H9 (cell line): Measurements from ENCODE around the gene COMP. TPM values are rescaled to one million over a fixed set of nuclear protein-coding genes. Genes with fewer than 3 reads are reported as not detected.

Experiments
- DNase-seq: peaks from one replicate; pipeline ENCODE4 v3.0.0-alpha.2; 2017
- H2AFZ ChIP-seq: one replicate; pipeline ENCODE4 v1.6.1; 2013; ENCODE audit warnings: mild to moderate bottlenecking, low read length, control low read depth, moderate library complexity
- H2AK5ac ChIP-seq: 2 replicates; pipeline ENCODE4 v1.6.1; 2013; ENCODE audit warnings: low read length, control low read depth, mixed read lengths; ENCODE audit not compliant: insufficient read length
- H2BK120ac ChIP-seq: one replicate; pipeline ENCODE4 v1.6.1; 2013; ENCODE audit warnings: low read depth, mild to moderate bottlenecking, low read length, control low read depth, inconsistent platforms; ENCODE audit not compliant: poor library complexity, severe bottlenecking
- H2BK12ac ChIP-seq: 2 replicates; pipeline ENCODE4 v1.6.1; 2013; ENCODE audit warnings: low read length, control low read depth, mixed read lengths, low read depth; ENCODE audit not compliant: insufficient read length
- H2BK15ac ChIP-seq: 2 replicates; pipeline ENCODE4 v1.6.1; 2013; ENCODE audit warnings: low read depth, low read length, control low read depth
- H2BK20ac ChIP-seq: one replicate; pipeline ENCODE4 v1.6.1; 2013; ENCODE audit warnings: low read depth, mild to moderate bottlenecking, low read length, control low read depth, inconsistent platforms; ENCODE audit not compliant: poor library complexity, severe bottlenecking
- H2BK5ac ChIP-seq: 2 replicates; pipeline ENCODE4 v1.6.1; 2013; ENCODE audit warnings: low read length, control low read depth, mixed read lengths; ENCODE audit not compliant: insufficient read length
- H3K14ac ChIP-seq: 2 replicates; pipeline ENCODE4 v1.6.1; 2013; ENCODE audit warnings: low read length, control low read depth; ENCODE audit not compliant: insufficient read depth
- H3K18ac ChIP-seq: 2 replicates; pipeline ENCODE4 v1.6.1; 2013; ENCODE audit warnings: low read depth, mild to moderate bottlenecking, mixed read lengths, low read length, control low read depth; ENCODE audit not compliant: insufficient read length
- H3K23ac ChIP-seq: 2 replicates; pipeline ENCODE4 v1.6.1; 2013; ENCODE audit warnings: low read length, control low read depth, mixed read lengths, low read depth; ENCODE audit not compliant: insufficient read length
- H3K23me2 ChIP-seq: 2 replicates; pipeline ENCODE4 v1.6.1; 2013; ENCODE audit warnings: low read depth, mild to moderate bottlenecking, mixed read lengths, low read length, control low read depth; ENCODE audit not compliant: insufficient read length, poor library complexity, severe bottlenecking
- H3K27ac ChIP-seq: 2 replicates; pipeline ENCODE4 v1.5.1; 2013; ENCODE audit warnings: low read length, control low read depth, mixed read lengths, low read depth; ENCODE audit not compliant: insufficient read length
- H3K27me3 ChIP-seq: 2 replicates; pipeline ENCODE4 v1.6.1; 2013; ENCODE audit warnings: low read length, control low read depth, inconsistent platforms; ENCODE audit not compliant: insufficient read depth
- H3K4ac ChIP-seq: 2 replicates; pipeline ENCODE4 v1.6.1; 2013; ENCODE audit warnings: low read depth, mild to moderate bottlenecking, control low read depth, inconsistent platforms, low read length, moderate library complexity
- H3K4me1 ChIP-seq: 2 replicates; pipeline ENCODE4 v1.6.1; 2013; ENCODE audit warnings: low read length, control low read depth, inconsistent platforms; ENCODE audit not compliant: insufficient read depth
- H3K4me2 ChIP-seq: 2 replicates; pipeline ENCODE4 v1.6.1; 2013; ENCODE audit warnings: low read length, control low read depth, mixed read lengths; ENCODE audit not compliant: insufficient read length, insufficient read depth
- H3K56ac ChIP-seq: 2 replicates; pipeline ENCODE4 v1.6.1; 2013; ENCODE audit warnings: low read depth, mild to moderate bottlenecking, mixed read lengths, low read length, control low read depth; ENCODE audit not compliant: insufficient read length
- H3K79me1 ChIP-seq: 2 replicates; pipeline ENCODE4 v1.6.1; 2013; ENCODE audit warnings: low read depth, mild to moderate bottlenecking, moderate library complexity, low read length, control low read depth, inconsistent platforms; ENCODE audit not compliant: insufficient read depth, poor library complexity, severe bottlenecking
- H3K79me2 ChIP-seq: 2 replicates; pipeline ENCODE4 v1.6.1; 2013; ENCODE audit warnings: low read length, control low read depth, inconsistent platforms; ENCODE audit not compliant: insufficient read depth
- H3K9ac ChIP-seq: 2 replicates; pipeline ENCODE4 v1.6.1; 2013; ENCODE audit warnings: low read length, control low read depth, mixed read lengths; ENCODE audit not compliant: insufficient read length; ENCODE audit errors: extremely low read depth
- H3K9me3 ChIP-seq: one replicate; pipeline ENCODE4 v1.6.1; 2013; ENCODE audit warnings: low read depth, low read length, inconsistent platforms; ENCODE audit not compliant: control insufficient read depth
- H3T11ph ChIP-seq: one replicate; pipeline ENCODE4 v1.6.1; 2013; ENCODE audit warnings: mild to moderate bottlenecking, low read length, control low read depth, inconsistent platforms
- H4K20me1 ChIP-seq: one replicate; pipeline ENCODE4 v1.6.1; 2013; ENCODE audit not compliant: control insufficient read depth, insufficient read length, insufficient read depth
- H4K5ac ChIP-seq: 2 replicates; pipeline ENCODE4 v1.6.1; 2013; ENCODE audit warnings: low read depth, mild to moderate bottlenecking, mixed read lengths, low read length, control low read depth; ENCODE audit not compliant: insufficient read length
- H4K8ac ChIP-seq: replicated peaks from 2 replicates; pipeline ENCODE4 v1.6.1; 2013; ENCODE audit warnings: low read length, control low read depth, mixed read lengths, low read depth; ENCODE audit not compliant: insufficient read length
- H4K91ac ChIP-seq: 2 replicates; pipeline ENCODE4 v1.6.1; 2013; ENCODE audit warnings: low read depth, mild to moderate bottlenecking, moderate library complexity, mixed read lengths, low read length, control low read depth; ENCODE audit not compliant: insufficient read length
- H3K27ac Mint-ChIP-seq, 3 experiments: 2 replicates in 2 of 3; 3 replicates in 1 of 3; pipeline ENCODE4 v1.8.0; 2020 to 2021; ENCODE audit warnings: mixed read lengths in 3 of 3, mild to moderate bottlenecking in 1 of 3, moderate library complexity in 1 of 3
- H3K27me3 Mint-ChIP-seq: 2 replicates; pipeline ENCODE4 v1.8.0; 2021; ENCODE audit warnings: low read depth, mild to moderate bottlenecking, moderate library complexity, mixed read lengths
- H3K36me3 Mint-ChIP-seq, 3 experiments: 2 replicates in 2 of 3; 3 replicates in 1 of 3; pipeline ENCODE4 v1.8.0; 2020 to 2021; ENCODE audit warnings: low read depth in 3 of 3, mixed read lengths in 3 of 3; ENCODE audit not compliant: insufficient read depth in 1 of 3
- H3K4me1 Mint-ChIP-seq, 2 experiments: 2 replicates each; pipeline ENCODE4 v1.8.0; 2020; ENCODE audit warnings: mixed read lengths in 2 of 2
- H3K4me3 Mint-ChIP-seq, 2 experiments: 2 replicates in 1 of 2; 3 replicates in 1 of 2; pipeline ENCODE4 v1.8.0; 2020 to 2021; ENCODE audit warnings: mild to moderate bottlenecking in 2 of 2, mixed read lengths in 2 of 2, moderate library complexity in 1 of 2
- H3K9me3 Mint-ChIP-seq, 2 experiments: 2 replicates in 1 of 2; 3 replicates in 1 of 2; pipeline ENCODE4 v1.8.0; 2020; ENCODE audit warnings: mild to moderate bottlenecking in 2 of 2, mixed read lengths in 2 of 2, moderate library complexity in 1 of 2
- CTCF ChIP-seq: fragments of 200-600 bp; sonication (generic); conservative IDR thresholded peaks from 3 replicates; pipeline ENCODE4 v1.8.0; 2021; ENCODE audit warnings: antibody characterized with exemption, mild to moderate bottlenecking
- WGBS: extraction: QIAGEN DNeasy Blood & Tissue Kit; methylation state at CpG from one replicate; pipeline ENCODE4 v1.1.7; 2013; ENCODE audit warnings: missing lambda C conversion rate, low lambda C conversion rate, mixed read lengths; ENCODE audit not compliant: insufficient read length; ENCODE audit errors: extremely low coverage; 5-methylcytosine and 5-hydroxymethylcytosine counted together
- total RNA-seq: library from RNA; stranded (reverse); gene quantifications from 2 replicates; pipeline ENCODE4 v1.2.1, GENCODE V29; 2021

The COMP gene
- total RNA-seq, 1 experiment from 2014 or later = 0.15 TPM

GRCh38 chr19:18800636-18801035 lies 9.5 kb upstream of the COMP start:
- H4K8ac ChIP-seq = no peak overlapping the region
- H3K4me1 ChIP-seq = no peaks in the 10 kb centered on the region
- H3K23ac ChIP-seq = no peak overlapping the region
- no peak overlapping the region for H3K27ac ChIP-seq
- no peak overlapping the region for H2BK12ac ChIP-seq
- Mint-ChIP-seq H3K27me3 (no peaks in the 10 kb centered on the region; the same call in 1 of the 2 replicates), H3K36me3 (no peaks in the 10 kb centered on the region), H3K4me3 (no peak overlapping the region), H3K27ac (no peak overlapping the region), H3K9me3 (no peaks in the 10 kb centered on the region), H3K4me1 (peaks cover 0 to 2% of the 10 kb centered on the region in 2 experiments; a peak in 1 of 4 replicates)
- H2BK20ac ChIP-seq = no peak overlapping the region
- no peak overlapping the region for H2AFZ ChIP-seq
- no peak overlapping the region for H2AK5ac ChIP-seq
- no peak overlapping the region for H2BK15ac ChIP-seq
- no peaks in the 10 kb centered on the region for H3K9me3 ChIP-seq
- no peak overlapping the region for H2BK120ac ChIP-seq
- no peak overlapping the region for H4K91ac ChIP-seq
- no peak for TF ChIP-seq CTCF
- no peak for DNase-seq
- H3K4me2 ChIP-seq = no peak overlapping the region
- H3K18ac ChIP-seq = no peak overlapping the region
- H3K23me2 ChIP-seq = no peaks in the 10 kb centered on the region
- H3K4ac ChIP-seq = no peak overlapping the region
- H3T11ph ChIP-seq = no peak overlapping the region
- no peaks in the 10 kb centered on the region for H4K20me1 ChIP-seq
- no CpG with 5 or more reads among the region's 10 CpGs for WGBS
- H3K27me3 ChIP-seq = peaks cover 18% of the 10 kb centered on the region; the same call in 1 of the 2 replicates
- no peaks in the 10 kb centered on the region for H3K79me2 ChIP-seq
- no peak overlapping the region for H3K9ac ChIP-seq
- no peak overlapping the region for H3K56ac ChIP-seq
- H3K14ac ChIP-seq = no peak overlapping the region; the same call in 1 of the 2 replicates
- H3K79me1 ChIP-seq = no peaks in the 10 kb centered on the region
- no peak overlapping the region for H4K5ac ChIP-seq
- no peak overlapping the region for H2BK5ac ChIP-seq
